Peyer's patch (tissue), 4 donors: Measurements from ENCODE around the gene TRMT61B.

Source experiments
- POLR2A ChIP-seq, 2 donors: fragments of 450-650 bp; IDR thresholded peaks; one replicate each; pipeline ENCODE4 v1.5.1; 2017; ENCODE audit warnings: antibody characterized with exemption in 2 of 2, mild to moderate bottlenecking in 2 of 2, moderate library complexity in 2 of 2
- TF ChIP-seq, protein P1 (sequence below), 6 experiments: fragments of 450-650 bp in 4 of 6; fragments of 200-600 bp in 2 of 6; sonication (generic) in 1 of 6; IDR thresholded peaks; one replicate each; pipeline ENCODE4 v1.5.1; 2017 to 2019; ENCODE audit warnings: antibody characterized with exemption in 6 of 6, mild to moderate bottlenecking in 3 of 6, moderate library complexity in 1 of 6

- TF ChIP-seq POLR2A (IDR thresholded peaks at IDR 0.05), result no peak
- TF ChIP-seq, protein P1, sequence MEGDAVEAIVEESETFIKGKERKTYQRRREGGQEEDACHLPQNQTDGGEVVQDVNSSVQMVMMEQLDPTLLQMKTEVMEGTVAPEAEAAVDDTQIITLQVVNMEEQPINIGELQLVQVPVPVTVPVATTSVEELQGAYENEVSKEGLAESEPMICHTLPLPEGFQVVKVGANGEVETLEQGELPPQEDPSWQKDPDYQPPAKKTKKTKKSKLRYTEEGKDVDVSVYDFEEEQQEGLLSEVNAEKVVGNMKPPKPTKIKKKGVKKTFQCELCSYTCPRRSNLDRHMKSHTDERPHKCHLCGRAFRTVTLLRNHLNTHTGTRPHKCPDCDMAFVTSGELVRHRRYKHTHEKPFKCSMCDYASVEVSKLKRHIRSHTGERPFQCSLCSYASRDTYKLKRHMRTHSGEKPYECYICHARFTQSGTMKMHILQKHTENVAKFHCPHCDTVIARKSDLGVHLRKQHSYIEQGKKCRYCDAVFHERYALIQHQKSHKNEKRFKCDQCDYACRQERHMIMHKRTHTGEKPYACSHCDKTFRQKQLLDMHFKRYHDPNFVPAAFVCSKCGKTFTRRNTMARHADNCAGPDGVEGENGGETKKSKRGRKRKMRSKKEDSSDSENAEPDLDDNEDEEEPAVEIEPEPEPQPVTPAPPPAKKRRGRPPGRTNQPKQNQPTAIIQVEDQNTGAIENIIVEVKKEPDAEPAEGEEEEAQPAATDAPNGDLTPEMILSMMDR (IDR thresholded peaks at IDR 0.05), result no peak
These were observed 31.1 kb downstream of the TRMT61B start for GRCh38 chr2:28838971-28839370.
